Stimulated activated naive CD8-positive, alpha-beta T cell treated with anti-CD3 and anti-CD28 coated beads, Interleukin-15, Interleukin-2, amounts not matched to agents 100 U/mL and 50 U/mL, for 24 hours (primary cell): ENCODE data around the gene LPIN1.

Experiments
- ATAC-seq: fragments of 150-1000 bp; cut with Tn5 transposase; one replicate; pipeline ENCODE4 v1.10.0; 2021
- DNase-seq: peaks from one replicate; pipeline ENCODE4 v3.0.0; 2021

Gene LPIN1

GRCh38 chr2:11762031-11762430, 15.6 kb downstream of the LPIN1 start:
- DNase-seq, result no peak
- no peak for ATAC-seq

- no peak for DNase-seq
- ATAC-seq, result no peak
Observed at GRCh38 chr2:11762799-11763461, 16.5 kb downstream of the LPIN1 start.

GRCh38 chr2:11764359-11764758, 17.9 kb downstream of the LPIN1 start:
- no peak for ATAC-seq

GRCh38 chr2:11764920-11765319, 18.5 kb downstream of the LPIN1 start:
- no peak for DNase-seq

More at GRCh38 chr2:11764359-11764758, 17.9 kb downstream of the LPIN1 start:
- DNase-seq, result no peak

GRCh38 chr2:11765501-11765900, 19.1 kb downstream of the LPIN1 start:
- ATAC-seq (no peak), DNase-seq (no peak)

More at GRCh38 chr2:11764920-11765319, 18.5 kb downstream of the LPIN1 start:
- ATAC-seq, result no peak

GRCh38 chr2:11766016-11766415, 19.6 kb downstream of the LPIN1 start:
- DNase-seq (no peak), ATAC-seq (no peak)

- ATAC-seq, result no peak
Observed at GRCh38 chr2:11767779-11768178, 21.3 kb downstream of the LPIN1 start.

GRCh38 chr2:11768946-11769345, 22.5 kb downstream of the LPIN1 start:
- ATAC-seq, result no peak

More at GRCh38 chr2:11767779-11768178, 21.3 kb downstream of the LPIN1 start:
- DNase-seq, result no peak

GRCh38 chr2:11769516-11769915, 23.1 kb downstream of the LPIN1 start:
- ATAC-seq (no peak), DNase-seq (no peak)

More at GRCh38 chr2:11768946-11769345, 22.5 kb downstream of the LPIN1 start:
- no peak for DNase-seq

- DNase-seq, result no peak
- ATAC-seq, result no peak
Observed at GRCh38 chr2:11770531-11771188, 24.2 kb downstream of the LPIN1 start.

GRCh38 chr2:11771971-11772615, 25.7 kb downstream of the LPIN1 start:
- DNase-seq (no peak), ATAC-seq (no peak)

- ATAC-seq (no peak), DNase-seq (no peak)
Observed at GRCh38 chr2:11773111-11773510, 26.7 kb downstream of the LPIN1 start.

- ATAC-seq (no peak), DNase-seq (no peak)
Observed at GRCh38 chr2:11773747-11774525, 27.5 kb downstream of the LPIN1 start.

- ATAC-seq (no peak), DNase-seq (no peak)
Observed at GRCh38 chr2:11774600-11774999, 28.2 kb downstream of the LPIN1 start.

GRCh38 chr2:11775384-11775783, 29.0 kb downstream of the LPIN1 start:
- ATAC-seq (peak; percentile 65), DNase-seq (no peak)

GRCh38 chr2:11777066-11777782, 30.8 kb downstream of the LPIN1 start:
- no peak for DNase-seq
- no peak for ATAC-seq

GRCh38 chr2:11777886-11778415, 31.5 kb downstream of the LPIN1 start:
- DNase-seq (no peak), ATAC-seq (no peak)

GRCh38 chr2:11778416-11778815, 32.0 kb downstream of the LPIN1 start:
- no peak for DNase-seq
- no peak for ATAC-seq

GRCh38 chr2:11778923-11779757, 32.7 kb downstream of the LPIN1 start:
- peak; percentile 93 for ATAC-seq
- peak; percentile 92 for DNase-seq

GRCh38 chr2:11781602-11782001, 35.2 kb downstream of the LPIN1 start:
- ATAC-seq (no peak), DNase-seq (no peak)

- ATAC-seq (no peak), DNase-seq (no peak)
Observed at GRCh38 chr2:11784280-11784679, 37.8 kb downstream of the LPIN1 start.
